ENCODE data around the gene CCR5AS.

DNA sequence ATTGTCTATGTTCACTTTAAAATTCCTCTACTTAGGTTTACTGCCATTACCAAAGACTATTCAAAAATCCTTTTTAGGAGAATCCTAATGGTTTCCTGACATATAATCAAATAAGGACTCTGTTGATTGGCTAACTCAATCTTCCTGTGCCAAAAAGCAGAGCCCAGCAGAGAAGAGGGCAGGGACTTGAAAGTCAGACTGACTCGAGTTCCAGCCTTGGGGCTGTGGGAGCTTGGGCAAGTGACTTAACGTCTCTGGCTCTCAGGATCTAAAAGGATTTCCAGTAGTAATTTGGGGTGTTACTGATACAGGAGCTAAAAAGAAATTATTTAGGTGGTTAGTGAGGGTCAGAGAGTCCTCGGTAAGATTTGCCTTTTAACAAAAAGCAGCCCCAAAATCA lies 25.2 kb downstream of the CCR5AS start:
- TF ChIP-seq CTCF (IDR thresholded peaks at IDR 0.05) (no peak), EZH2 (IDR thresholded peaks at IDR 0.05) (no peak)

Measured in neural progenitor cell (in vitro differentiated cells).